Hematopoietic multipotent progenitor cell treated with erythropoietin and hydrocortisone succinate and interleukin-3 and kit ligand, for 4 days (in vitro differentiated cells): Measurements from ENCODE around the gene ATXN7L1.
A peak's percentile ranks its signal among the peaks of the same experiment; 100 is the strongest.
"Not testable (repeated sequence)": the region's sequence is repeated elsewhere in the genome, so short reads cannot be mapped to it uniquely, and the experiment has no call there.

Experiments used
- DNase-seq: peaks from one replicate; pipeline ENCODE4 v3.0.0-alpha.2; 2015

ATXN7L1 gene

DNA sequence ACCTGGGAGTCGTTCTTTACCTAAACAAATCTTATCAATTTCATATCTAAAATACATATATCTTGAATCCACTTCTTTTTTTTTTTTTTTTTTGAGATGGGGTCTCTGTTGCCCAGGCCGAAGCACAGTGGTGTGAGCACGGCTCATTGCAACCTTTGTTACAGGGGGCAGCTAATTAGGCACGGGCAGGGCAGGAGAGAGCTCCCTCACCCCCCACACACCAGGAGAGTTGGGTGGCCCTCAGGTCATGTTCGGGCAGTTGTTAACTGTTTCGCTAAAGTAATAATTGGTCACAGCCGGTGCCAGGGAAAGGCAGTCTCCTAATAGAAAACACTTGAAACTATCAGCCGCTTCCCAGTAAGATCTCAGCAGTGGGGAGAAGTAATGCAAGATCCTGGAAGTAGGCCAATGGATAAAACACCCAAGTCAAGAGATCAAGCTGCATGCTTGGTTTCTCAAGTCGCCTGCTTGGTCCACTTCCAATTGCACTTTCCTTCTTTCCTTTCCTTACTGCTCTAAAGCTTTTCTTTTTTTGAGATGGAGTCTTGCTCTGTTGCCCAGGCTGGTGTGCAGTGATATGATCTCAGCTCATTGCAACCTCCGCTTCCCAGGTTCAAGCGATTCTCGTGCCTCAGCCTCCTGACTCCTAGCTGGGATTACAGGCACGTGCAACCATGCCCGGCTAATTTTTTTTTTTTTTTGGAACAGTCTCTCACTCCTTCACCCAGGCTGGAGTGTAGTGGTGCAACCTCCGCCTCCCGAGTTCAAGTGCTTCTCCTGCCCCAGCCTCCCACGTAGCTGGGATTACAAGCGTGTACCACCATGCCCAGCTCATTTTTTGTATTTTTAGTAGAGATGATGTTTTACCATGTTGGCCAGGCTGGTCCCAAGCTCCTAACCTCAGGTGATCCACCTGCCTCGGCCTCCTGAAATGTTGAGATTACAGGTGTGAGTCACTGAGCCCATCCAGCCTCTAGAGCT, 273.8 kb downstream of the ATXN7L1 start:
- DNase-seq: no peak

DNA sequence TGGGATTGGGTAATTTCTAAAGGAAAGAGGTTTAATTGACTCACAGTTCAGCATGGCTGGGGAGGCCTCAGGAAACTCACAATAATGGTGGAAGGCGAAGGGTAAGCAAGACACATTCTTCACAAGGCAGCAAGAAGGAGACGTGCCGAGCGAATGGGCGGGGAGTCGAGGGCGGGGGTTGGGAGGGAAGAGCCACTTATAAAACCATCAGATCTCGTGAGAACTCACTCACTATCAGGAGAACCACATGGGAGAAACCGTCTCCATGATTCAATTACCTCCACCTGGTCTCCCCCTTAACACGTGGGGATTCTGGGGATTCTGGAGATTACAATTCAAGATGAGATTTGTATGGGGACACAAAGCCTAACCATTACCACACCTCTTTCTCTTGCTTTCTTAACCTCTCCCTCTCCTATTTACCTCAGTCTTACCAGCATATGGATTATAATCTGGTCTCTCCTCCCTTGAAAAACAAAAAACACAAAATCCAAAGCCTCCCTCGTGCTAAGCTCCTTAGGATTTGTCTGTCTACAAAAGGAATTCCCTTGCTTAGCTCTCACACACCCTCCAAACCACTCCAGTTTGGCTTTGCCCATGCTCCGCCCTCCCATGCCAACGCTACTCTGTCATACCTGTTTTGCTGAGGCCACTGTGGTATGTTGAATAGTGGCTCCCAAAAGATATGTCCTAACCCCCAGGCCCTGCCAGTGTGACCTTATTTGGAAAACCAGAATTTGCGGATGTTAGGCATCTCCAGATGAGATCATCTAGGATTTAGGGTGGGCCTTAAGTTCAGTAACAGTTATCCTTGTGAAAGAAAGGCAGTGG, 275.5 kb downstream of the ATXN7L1 start:
- no peak for DNase-seq

DNA sequence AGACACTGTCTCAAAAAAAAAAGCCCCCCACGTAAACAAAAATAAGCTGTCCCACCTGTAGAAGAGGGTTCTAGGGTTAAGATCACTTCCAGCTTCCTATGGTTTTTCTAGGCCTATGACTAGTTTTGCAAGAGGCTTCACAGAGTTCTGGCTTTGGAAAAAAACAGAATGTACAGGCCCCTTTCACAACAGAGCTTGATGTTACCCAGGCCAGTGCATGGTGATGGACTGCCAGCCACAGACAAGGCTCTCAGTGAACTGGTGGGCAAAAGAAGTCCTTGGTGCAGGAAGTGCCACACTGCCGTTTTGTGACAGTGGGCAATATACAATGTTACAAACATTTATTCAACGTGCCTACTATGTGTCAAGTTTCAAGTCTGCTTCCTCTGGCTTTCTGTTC, 276.8 kb downstream of the ATXN7L1 start:
- DNase-seq: no peak

DNA sequence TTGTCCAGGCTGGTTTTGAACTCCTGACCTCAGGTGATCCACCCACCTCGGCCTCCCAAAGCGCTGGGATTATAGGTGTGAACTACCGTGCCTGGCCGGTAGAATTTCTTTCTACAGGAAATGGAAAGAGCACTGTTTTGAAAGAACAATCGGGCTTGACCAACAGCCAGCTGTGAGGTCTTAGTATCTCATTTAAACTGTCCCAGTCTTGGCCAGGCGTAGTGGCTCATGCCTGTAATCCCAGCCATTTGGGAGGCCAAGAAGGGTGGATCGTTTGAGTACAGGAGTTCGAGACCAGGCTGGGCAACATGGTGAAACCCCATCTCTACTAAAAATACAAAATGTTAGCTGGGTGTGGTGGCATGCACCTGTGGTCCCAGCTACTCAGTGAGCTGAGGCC, 277.3 kb downstream of the ATXN7L1 start:
- not testable (repeated sequence) for DNase-seq

- no peak for DNase-seq
These were observed 279.5 kb downstream of the ATXN7L1 start for GRCh38 chr7:105596866-105597265.

- no peak for DNase-seq
These were observed 282.4 kb downstream of the ATXN7L1 start for GRCh38 chr7:105594034-105594433.

GRCh38 chr7:105591522-105591921, 284.9 kb downstream of the ATXN7L1 start:
- DNase-seq: no peak

GRCh38 chr7:105590793-105591192, 285.6 kb downstream of the ATXN7L1 start:
- no peak for DNase-seq

GRCh38 chr7:105589356-105590077, 286.9 kb downstream of the ATXN7L1 start:
- DNase-seq: peak; percentile 88

GRCh38 chr7:105587909-105588635, 288.3 kb downstream of the ATXN7L1 start:
- no peak for DNase-seq

DNA sequence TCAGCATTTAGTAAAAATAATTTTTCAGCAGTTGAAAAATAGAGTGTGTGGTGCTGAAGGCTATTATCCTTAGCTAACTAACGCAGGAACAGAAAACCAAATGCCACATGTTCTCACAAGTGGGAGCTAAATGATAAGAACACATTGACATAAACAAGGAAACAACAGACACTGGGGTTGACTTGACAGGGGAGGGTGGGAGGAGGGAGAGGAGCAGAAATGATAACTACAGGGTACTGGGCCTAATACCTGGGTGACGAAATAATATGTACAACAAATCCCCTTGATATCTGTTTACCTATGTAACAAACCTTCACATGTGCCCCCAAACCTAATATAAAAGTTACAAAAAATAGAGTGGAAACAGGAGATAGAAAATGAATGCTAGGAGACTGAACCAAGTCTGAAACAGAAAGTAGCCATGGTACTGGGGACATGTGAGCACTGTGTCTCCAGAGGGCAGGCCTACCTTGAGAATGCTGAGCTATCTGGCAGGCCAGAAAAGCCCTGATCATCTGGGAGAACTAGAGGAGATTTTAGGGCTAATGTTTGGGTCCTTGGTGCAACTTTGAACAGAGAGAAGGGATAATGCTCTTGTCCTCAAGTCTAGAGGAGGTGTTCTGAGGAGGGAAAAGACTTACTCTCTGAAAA, 290.4 kb downstream of the ATXN7L1 start:
- peak; percentile 59 for DNase-seq

DNA sequence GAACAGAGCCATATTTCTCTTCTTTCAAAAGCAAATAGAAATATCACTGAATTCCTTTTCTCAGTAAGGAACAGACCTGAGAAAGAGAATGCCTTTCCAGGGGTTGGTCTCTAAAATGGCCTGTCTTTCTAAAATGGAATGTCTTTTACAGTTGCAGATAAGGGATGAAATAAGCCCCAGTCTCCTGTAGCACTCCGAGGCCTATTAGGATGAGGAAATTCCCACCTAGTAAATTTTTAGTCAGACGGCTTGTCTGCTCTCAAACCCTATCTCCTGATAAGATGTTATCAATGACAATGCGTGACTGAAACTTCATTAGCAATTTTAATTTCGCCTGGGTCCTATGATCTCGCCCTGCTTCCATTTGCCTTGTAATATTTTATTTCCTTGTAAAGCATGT, 292.2 kb downstream of the ATXN7L1 start:
- DNase-seq: no peak

GRCh38 chr7:105583061-105583460, 293.3 kb downstream of the ATXN7L1 start:
- no peak for DNase-seq

- DNase-seq: peak; percentile 77
These were observed 295.2 kb downstream of the ATXN7L1 start, which contains the start of gene EFCAB10 for GRCh38 chr7:105581066-105581811. EFCAB10 (minus strand) TSS chr7:105581493; CDS start chr7:105581463, 30 bp downstream.

- DNase-seq: peak; percentile 19
These were observed 296.2 kb downstream of the ATXN7L1 start for GRCh38 chr7:105580022-105580740.

DNA sequence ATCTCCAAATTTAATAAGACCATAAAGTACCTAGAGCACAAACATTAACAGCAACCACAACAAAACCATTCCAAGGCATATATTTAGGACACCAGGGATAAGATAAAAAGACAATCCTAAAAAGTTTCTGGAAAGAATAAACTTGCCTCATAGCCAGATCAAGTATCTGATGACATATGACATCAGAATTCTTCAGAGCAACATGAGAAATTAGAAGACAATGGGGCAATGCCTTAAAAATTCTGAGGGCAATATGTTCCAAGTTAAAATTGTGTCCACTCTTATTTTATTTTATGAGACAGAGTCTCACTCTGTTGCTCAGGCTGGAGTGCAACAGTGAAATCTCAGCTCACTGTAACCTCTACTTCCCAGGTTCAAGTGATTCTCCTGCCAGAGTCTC, 297.9 kb downstream of the ATXN7L1 start:
- no peak for DNase-seq

- DNase-seq: no peak
These were observed 299.1 kb downstream of the ATXN7L1 start for GRCh38 chr7:105577251-105577650.

GRCh38 chr7:105571891-105572290, 304.5 kb downstream of the ATXN7L1 start:
- no peak for DNase-seq

DNA sequence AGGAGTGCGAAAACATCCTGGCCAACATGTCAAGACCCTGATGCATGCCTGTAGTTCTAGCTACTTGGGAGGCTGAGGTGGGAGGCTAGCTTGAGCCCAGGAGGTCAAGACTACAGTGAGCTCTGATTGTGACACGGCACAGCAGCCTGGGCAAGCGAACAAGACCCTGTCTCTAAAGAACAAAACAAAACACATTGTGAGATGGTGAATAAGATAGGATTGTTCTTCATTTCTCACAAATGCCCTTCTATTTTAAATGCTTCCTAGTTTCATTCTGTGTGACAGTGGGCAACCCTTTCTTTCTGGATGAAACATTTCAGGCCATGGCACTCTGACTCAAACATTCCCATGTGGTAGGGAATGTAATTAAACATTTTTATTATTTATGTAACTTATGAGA, 308.6 kb downstream of the ATXN7L1 start:
- no peak for DNase-seq

DNA sequence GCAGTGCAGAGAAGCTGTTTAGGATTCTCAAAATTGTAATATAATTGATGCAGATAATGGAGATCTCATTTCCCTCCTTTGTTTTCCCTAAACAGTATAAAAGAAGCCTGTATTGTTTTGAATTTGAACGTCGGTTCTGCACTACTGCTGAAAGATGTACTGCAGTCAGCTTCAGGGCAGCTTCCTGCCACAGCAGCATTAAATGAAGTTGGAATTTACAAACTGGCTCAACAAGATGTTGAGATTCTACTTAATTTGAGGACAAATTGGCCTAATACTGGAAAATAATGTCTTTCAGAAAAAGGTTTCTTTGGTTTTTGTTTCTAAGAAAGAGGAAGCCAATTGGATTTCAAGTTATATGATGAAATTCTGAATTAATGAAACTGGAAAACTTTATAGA, 309.4 kb downstream of the ATXN7L1 start:
- DNase-seq: no peak
